ENCODE results near the gene NTSR1.

GRCh38 chr20:62742979-62743776, 34.5 kb downstream of the NTSR1 start:
- TF ChIP-seq CTCF (IDR thresholded peaks at IDR 0.05) (no peak), POLR2A (IDR thresholded peaks at IDR 0.05) (no peak)
